H1 (cell line): ENCODE measurements around the gene ARMC12.

Source experiments
- CBX8 ChIP-seq: fragments of 300-800, 300-1000 bp; sonication (generic); IDR thresholded peaks from 2 replicates; pipeline ENCODE4 v1.7.1; 2016; ENCODE audit warnings: low read depth, low read length, borderline replicate concordance
- EP300 ChIP-seq, 2 experiments: IDR thresholded peaks; 1 replicate in 1 of 2; 2 replicates in 1 of 2; pipeline ENCODE4 v1.6.1; 2011 to 2012; ENCODE audit warnings: low read depth in 2 of 2, low read length in 2 of 2, mild to moderate bottlenecking in 2 of 2, borderline replicate concordance in 1 of 2, inconsistent platforms in 1 of 2, moderate library complexity in 1 of 2
- POLR2AphosphoS5 ChIP-seq: IDR thresholded peaks from 2 replicates; pipeline ENCODE4 v1.6.1; 2011; ENCODE audit warnings: low read depth, low read length
- SUZ12 ChIP-seq: fragments of 200-600 bp; sonication (generic); IDR thresholded peaks from 2 replicates; pipeline ENCODE4 v1.6.1; 2012; ENCODE audit warnings: mild to moderate bottlenecking, inconsistent platforms, low read length, moderate library complexity, mixed read lengths
- TF ChIP-seq, protein P1 (sequence below), 3 experiments: IDR thresholded peaks; 1 replicate in 2 of 3; 2 replicates in 1 of 3; pipeline versions ENCODE4 v1.5.1 to v1.6.1; 2011; ENCODE audit warnings: low read length in 3 of 3, mild to moderate bottlenecking in 3 of 3, inconsistent platforms in 2 of 3, low read depth in 1 of 3, moderate library complexity in 1 of 3; ENCODE audit not compliant: insufficient read depth in 1 of 3; ENCODE audit errors: control extremely low read depth in 1 of 3

DNA sequence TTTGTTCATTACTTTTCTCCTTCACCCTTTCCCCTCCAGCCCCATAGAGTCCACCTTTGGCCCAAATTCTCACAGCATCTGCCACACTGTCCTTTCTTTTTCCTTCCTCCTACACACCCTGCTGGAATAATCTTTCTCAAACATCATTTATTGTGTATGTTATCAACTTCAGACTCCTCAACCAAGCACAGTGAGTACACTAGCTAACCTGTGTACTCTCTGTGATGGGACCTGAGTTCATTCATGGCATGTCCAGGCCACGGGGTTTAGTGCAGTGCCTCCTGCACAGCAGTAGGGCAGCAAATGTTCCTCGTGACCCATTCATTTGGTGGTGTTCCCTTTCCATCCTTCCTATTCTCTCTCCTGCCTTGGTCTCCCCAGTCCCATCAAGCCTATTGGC is 7.1 kb upstream of the ARMC12 start:
- TF ChIP-seq EP300 (IDR thresholded peaks at IDR 0.05; ENCODE audit: borderline replicate concordance in 1 of 2, low read depth in 2 of 2, low read length in 2 of 2), result no peak
- no peak for TF ChIP-seq CBX8
- TF ChIP-seq, protein P1, sequence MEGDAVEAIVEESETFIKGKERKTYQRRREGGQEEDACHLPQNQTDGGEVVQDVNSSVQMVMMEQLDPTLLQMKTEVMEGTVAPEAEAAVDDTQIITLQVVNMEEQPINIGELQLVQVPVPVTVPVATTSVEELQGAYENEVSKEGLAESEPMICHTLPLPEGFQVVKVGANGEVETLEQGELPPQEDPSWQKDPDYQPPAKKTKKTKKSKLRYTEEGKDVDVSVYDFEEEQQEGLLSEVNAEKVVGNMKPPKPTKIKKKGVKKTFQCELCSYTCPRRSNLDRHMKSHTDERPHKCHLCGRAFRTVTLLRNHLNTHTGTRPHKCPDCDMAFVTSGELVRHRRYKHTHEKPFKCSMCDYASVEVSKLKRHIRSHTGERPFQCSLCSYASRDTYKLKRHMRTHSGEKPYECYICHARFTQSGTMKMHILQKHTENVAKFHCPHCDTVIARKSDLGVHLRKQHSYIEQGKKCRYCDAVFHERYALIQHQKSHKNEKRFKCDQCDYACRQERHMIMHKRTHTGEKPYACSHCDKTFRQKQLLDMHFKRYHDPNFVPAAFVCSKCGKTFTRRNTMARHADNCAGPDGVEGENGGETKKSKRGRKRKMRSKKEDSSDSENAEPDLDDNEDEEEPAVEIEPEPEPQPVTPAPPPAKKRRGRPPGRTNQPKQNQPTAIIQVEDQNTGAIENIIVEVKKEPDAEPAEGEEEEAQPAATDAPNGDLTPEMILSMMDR (IDR thresholded peaks at IDR 0.05; ENCODE audit: control extremely low read depth in 1 of 3, insufficient read depth in 1 of 3, low read depth in 1 of 3, low read length in 3 of 3), result no peak
- TF ChIP-seq SUZ12, result no peak
- TF ChIP-seq POLR2AphosphoS5, result no peak
